SIG-M5 treated with dmso at 0.1 percent for 504 hours (cell line): ENCODE data around the gene BLOC1S2.
A peak's percentile ranks its signal among the peaks of the same experiment; 100 is the strongest.
"Not testable (repeated sequence)": the region's sequence is repeated elsewhere in the genome, so short reads cannot be mapped to it uniquely, and the experiment has no call there.

ENCODE experiments used
- DNase-seq: peaks from one replicate; lab custom pipeline; 2025; ENCODE audit not compliant: unreplicated experiment; lab: John Stamatoyannopoulos, UW

Gene BLOC1S2

DNA sequence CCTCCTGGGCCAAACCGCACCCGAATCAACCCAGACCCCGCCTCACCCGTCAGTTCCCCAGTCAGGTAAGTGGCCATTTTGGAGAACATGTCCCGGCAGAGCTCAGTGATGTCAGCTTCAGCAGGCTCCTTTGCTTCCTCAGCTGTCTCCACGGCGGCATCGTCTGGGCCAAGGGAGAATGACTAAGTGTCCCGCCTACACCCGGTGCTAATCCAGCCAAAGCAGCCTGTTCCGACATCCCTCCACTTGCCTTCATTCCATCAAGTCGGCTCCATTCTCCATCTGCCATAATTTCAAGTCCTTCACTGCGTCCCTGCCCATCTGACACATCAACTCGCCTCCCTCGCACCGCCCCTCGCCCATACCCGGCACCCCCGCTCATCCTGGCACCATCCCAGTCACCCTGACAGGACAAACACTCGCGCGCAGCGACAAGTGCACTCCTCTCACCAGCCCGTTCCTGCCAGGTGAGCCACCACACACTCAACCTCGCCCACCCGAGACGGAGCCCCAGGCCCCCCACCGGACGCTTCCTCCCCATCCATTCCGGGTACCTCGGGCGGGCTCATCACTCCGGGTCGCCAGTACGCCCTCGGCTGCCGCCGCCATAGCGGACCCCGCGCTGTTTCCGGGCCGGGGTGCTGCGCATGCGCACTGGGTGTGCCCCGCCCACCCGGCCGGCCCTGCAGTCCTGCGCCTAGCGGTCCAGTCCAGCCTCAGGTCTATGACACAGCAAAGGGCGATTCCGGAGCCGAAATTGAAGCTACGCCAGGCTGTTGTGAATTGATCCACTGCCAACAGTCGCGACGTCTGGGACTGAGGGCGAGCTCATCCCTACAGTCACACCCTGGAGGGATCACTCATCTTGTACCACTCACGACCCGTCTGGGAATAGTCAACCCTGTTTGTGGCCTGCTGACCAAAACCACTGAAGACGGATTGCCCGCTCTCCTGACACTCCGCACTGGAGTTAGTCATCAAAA, at the start of gene BLOC1S2:
Gene BLOC1S2 (minus strand): TSS at position 630 of the 983 bp plus-strand sequence. CDS start 21 bp downstream, at position 609.
- peak; percentile 71 for DNase-seq

DNA sequence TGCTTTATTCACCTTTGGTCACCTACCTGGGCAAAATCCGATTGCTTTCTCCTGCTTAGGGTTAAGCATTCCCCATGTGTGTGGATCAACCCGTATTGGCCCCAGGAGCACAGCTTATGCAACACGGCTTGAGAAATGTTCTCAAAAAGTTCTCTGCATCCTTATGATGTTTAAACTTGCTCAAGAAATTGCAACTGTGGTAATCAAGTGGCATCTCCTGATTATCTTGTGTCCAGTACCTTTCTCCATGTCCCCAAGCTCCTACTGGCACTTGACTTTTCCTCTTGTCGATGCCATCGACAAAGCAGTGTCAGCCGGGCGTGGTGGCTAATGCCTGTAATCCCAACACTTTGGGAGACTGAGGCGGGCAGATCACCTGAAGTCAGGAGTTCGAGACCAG, 48.3 kb upstream of the BLOC1S2 start:
- DNase-seq: no peak

DNA sequence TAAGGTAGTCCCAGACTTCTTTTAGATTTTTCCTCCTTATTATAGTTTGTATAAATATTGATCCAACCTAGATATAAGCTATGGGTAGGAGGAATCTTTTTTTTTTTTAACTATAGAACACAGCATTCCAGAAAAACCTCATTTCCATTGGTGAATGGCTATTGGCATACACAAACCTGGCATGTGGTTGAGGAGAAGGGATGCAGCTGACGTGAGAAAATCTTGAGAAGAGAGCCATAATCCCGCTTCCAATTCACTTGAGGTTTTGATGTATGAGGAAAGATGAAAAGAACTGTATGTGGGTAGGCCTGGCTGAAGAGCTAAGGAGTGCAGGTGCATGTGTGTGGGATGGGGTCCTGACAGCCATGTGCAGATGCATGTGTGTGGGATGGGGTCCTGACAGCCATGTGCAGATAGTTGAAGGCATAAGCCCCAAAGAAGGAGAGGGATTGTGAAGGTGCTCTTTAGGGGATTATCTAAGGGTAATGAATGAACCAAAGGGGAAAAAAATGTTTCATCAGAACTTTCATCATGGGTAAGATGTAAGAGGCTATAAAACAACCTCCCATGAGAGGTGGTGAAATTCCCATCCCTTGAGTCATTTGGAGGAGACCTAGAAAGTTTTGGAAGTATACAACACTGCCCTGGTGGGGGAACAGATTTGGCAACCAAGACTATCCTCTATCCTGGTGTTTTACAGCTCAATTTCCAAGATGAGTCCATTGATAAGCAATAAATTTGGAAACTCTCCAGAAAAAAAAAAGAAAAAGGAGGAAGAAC, 47.4 kb upstream of the BLOC1S2 start:
- DNase-seq: no peak

DNA sequence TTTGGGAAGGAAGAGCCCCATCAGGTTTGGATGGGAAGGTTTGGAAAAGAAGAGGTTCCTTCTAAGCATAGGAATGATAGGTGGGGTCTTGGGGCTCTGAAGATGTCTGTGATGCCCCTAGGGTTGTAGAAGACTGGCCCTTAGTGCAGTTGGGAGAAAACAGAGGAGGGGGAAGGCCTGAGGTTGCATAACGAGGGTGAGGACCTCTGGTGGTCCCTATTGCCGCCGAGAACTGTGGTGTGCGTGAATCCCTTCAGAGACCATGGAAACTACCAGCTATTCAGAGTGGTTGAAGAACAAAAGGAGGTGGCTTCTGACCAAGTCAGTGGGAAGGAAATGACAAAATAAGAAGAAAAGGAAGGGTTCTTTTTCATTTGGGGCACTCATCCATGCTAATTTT, 46.6 kb upstream of the BLOC1S2 start:
- no peak for DNase-seq

DNA sequence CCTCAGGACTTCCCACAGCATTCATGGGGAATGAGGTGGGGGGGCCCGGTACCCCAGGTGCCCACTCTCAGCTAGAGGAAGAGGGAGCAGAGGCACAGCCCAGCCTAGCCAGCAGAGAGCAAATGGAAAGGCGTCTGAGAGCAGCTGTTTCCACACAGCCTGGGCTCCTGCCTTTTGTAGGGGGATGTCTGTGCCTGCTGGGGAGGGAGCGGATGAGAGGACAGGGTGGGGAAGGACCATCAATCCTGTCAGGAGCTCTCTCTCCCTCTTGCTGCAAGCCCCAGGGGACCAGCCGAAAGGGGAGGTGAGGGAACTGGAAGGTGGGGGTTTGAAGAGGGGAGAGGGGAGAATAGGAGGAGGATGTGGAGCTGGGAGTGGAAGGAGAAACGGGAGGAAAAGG, 43.6 kb upstream of the BLOC1S2 start, which contains the start of gene PKD2L1:
Gene PKD2L1 (minus strand): TSS at position 150 of the 400 bp plus-strand sequence. CDS start 125 bp downstream, at position 25.
- no peak for DNase-seq

DNA sequence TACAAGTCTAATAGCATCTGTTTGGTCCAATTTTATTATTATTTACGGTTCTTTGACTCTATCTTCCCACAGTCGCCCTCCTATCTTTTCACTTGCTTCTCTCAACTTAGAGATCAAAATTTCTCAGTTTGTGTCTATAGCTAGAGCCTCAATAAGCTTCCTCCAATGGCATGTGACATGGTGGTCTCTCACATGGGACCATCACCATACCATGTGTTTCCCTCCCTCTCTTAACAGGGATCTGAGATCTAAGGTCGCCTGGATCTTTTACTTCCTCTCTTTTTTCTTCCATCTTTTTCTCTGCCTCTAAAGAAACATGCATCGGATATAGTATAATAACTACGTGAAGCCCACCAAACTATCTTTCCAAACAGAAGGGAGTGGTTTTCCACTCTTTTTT, 41.7 kb upstream of the BLOC1S2 start:
- DNase-seq: no peak

DNA sequence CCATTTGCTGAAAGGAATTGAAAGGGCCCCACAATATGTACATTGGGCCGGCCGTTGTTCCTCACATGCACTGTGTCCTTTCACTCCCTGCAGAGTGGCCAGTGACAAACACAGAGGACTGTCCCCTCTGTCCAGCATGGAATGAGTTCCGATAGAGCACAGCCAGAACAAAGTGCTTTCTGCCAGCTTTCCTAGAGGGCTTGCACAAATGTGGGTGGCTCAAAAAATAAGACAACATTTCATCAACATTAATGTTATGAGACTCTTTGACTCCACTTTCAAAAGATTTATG, 41.2 kb upstream of the BLOC1S2 start:
- DNase-seq: no peak

DNA sequence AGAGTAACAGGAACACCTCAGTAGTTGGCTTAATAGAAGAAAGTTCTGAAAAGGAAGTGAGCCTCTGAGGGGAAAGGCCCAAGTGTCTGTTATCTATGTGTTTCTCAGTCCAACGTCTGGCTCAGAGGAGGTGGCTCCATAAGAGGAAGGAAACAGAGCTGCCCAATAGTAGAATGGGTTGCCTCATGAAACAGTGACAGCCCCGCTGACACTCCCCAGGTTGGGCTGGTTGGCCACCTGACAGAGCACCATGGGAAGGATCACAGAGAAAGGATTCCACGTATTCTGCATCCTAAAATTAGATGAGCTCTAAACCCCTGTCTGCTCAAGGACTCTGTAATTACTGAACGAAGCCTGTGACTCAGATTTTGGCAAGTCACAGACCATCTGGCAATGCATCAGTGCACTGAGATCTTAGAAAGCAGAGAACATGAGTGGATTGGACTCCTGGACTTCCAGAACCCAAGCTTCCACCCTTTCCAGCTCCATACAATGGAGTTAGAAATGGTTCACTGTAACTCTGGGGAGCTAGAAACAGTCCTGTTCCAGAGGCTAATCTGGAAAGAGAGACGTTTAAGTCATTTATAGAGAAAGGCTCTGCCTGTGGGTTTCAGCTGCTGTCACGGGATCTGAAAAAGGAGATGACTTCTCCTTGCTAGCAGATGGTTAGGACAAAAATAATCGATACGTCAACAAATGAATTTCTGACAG, 40.7 kb upstream of the BLOC1S2 start:
- peak; percentile 83 for DNase-seq

DNA sequence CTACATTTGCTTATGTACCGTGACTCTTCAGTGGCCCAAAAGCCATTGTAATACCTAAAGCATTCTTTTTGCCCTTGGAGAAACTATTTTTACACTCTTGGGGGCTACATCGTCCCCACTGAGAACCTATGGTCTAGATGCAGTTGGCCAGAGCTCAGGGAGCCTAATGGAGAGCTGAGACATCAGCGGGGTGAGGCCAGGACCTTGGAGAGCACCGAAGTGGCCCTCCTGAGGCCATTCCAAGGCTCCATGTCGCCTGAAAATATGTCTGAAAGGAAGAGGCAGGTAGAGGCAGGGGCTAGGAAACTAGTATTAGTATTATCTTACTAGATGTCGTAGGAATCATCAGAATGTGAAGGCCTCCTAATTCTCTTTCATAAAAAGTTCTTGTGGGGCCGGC, 38.7 kb upstream of the BLOC1S2 start:
- no peak for DNase-seq

DNA sequence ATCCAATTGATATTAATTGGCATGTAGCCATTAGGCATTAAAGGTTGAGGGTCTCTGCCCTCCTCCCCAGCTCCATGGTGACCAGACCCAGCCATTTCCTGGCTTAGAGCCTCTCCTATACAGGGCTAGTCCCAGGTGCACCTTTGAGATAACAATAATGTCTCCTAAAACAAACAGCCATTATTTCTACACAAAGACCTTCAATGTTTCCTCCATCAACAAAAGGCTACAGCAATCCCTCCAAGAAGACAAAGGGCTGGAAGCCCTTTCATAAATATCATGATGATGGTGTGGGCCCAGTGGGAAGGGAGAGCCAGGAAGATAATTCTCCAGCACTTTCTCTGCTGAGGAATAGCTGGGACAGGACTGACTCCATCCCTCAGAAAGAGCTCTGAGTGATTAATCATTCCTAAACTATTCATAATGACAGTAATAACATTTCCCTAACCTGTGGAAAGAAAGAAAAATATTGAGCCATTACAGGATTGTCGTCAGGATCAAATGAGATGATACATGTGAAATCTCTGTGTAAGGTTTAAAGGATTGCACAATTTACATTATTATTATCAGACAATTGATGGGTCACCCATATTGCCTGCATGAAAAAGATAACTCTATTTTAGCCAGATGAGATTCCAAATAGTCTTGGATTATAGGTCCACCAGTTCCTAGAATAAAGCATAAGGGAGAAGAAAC, 33.4 kb upstream of the BLOC1S2 start:
- DNase-seq: no peak

DNA sequence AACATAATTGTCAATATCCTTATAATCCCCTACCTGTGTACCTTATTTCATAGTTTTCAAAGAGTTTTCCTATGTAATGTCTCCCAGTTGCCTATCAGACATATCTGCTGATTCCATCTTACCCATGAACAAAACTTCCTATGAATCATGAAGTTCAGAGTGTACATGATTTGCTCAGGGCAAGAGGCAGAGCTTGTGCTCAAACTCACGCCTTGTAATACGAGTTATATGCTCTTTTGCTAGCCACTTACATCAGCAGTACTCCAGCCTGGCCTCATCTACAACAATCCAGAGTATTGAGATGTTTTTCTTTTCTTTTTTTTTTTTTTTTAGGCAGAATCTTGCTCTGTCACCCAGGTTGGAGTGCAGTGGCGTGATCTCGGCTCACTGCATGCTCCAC, 31.7 kb upstream of the BLOC1S2 start:
- DNase-seq: no peak

DNA sequence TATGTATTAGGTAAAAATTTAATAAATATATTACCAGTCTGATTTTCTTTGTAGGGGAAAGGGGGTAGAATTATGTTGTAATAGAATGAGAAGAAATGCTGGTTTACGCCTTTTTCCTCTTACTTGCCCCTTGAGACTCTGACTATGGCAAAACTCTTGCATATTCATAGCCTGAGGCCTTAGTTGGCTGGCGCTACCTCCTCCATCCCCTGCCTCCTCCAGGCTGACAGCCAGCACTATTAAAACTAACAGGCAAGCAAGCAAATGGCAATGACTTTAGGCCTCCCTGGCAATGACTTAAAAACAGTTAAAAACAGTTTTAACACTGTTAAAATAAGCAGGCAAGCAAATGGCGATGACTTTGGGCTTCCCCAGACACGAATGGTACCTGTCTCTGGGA, 29.1 kb upstream of the BLOC1S2 start:
- no peak for DNase-seq

DNA sequence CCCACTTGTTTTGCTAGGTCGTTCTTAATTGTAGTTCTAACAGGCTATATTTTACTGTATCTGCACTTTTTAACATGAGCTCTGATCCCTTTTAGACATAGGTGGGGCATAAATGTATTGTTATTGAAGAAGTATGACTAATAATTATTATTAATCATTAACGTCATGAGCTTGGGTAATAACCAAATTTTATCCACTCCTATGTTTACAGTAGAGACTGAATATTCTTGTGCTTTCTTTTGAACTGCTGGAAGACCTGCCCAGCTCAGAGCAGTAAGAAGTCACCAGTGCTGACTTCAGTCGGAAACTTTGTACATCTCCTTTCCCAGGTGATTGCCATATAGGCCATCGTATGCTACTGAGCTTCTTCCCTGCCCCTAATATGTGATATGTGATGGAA, 24.8 kb upstream of the BLOC1S2 start:
- no peak for DNase-seq

DNA sequence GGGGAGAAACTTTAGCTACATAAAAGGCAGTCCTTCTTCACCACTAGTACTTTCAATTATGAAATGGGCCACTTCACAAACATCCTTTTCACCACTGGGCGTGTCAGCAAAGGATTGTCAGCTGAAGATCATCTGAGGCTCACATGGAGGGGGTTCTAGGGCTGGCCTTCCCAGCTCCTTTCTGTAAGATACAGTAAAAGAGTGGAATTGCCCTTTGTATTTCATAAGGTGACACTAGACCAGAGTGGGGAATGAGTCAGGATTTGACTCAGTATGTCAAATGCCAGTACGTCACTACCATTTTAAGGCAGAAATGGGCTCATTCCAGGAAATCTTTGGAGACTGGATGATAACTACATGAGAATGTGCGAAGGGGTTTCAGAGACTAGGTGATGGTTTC, 21.2 kb upstream of the BLOC1S2 start:
- DNase-seq: no peak

DNA sequence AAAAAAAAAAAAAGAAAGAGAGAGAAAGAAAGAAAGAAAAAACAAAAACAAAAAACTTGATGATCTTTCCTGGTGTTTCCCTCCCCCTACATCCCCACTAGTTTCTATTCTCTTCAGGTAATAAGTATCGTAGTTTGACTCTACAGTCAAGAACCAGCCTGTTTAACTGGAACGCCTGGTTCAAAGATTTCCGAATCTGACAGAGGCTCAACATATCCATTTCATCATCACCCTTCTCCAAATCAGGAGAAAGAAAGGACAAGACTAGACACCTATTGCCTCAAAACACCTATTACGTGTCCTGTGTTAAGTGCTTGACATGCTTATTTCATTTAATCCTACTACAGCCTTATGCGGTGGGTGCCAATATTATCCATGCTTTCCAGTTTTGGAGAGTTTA, 20.4 kb upstream of the BLOC1S2 start:
- DNase-seq: no peak

DNA sequence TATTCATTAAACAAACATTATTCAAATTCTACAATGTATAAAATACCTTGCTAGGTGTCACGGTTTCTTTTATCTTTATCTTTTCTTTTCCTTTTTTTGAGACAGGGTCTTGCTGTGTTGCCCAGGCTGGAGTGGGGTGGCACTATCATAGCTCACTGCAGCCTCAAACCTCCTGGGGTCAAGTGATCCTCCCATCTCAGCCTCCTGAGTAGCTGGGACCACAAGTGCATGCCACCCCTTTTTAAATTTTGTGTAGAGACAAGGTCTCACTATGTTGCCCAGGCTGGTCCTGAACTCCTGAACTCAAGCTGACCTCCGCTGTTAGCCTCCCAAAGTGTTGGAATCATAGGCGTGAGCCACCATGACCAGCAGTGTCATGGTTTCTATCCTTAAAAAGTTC, 17.9 kb upstream of the BLOC1S2 start:
- no peak for DNase-seq

DNA sequence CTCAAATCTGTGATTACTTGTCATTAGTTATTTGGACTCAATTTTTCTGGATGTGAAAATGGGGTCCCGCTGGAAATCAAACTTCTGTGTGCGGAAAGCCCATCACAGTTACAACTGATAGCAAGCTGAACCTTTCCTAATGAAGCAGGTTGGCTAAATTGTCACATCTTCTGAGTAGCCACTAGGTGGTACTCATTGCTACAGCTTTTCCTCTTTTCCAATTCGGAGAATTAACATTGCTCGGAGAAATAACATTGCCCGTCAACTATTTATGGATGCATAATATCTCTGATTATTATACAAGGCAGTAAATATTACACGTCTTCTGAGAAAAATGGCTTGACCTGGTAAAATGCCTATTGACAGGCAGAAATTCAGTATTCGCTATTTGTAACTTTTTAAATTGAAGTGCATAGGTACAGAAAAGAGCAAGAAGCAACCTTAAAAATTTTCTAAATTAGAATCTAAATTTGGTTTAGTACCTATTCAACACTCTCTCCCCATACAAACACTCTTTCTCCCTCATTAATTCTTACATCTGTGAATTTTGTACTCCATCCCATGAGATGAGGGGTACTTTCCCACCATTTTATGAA, 17.3 kb upstream of the BLOC1S2 start:
- peak; percentile 39 for DNase-seq

DNA sequence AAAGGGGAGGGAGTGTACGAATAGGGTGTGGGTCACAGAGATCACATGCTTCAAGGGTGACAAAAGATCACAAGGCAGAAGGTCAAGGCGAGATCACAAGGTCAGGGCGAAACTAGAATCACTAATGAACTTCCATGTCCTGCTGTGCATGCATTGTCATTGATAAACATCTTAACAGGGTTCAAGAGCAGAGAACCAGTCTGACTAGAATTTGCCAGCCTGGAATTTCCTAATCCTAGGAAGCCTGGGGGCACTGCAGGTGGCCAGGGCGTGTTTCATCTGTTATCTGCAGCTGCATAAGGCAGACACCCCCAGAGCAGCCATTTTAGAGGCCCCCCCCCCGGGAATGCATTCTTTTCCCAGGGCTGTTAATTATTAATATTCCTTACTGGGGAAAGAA, 14.6 kb upstream of the BLOC1S2 start:
- DNase-seq: not testable (repeated sequence)

DNA sequence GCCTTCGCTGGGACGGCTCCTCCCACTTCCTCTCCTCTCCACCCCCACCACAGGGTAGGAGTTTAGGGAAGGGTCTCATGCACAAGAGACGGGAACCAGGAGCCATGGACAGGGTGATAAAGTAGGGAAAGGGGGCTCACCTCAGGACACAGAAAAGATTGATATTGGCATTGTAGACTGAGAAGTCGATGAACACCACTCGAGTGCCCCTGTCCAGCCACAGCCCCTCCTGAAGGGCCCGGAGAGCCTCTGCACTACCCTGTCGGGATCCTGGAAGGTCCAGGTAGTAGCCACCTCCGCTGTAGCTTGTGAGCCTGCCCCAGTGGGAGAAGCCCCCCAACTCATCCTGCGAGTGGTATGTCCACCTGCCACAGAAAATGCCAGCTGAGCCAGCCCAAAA, 10.8 kb upstream of the BLOC1S2 start:
- DNase-seq: no peak

DNA sequence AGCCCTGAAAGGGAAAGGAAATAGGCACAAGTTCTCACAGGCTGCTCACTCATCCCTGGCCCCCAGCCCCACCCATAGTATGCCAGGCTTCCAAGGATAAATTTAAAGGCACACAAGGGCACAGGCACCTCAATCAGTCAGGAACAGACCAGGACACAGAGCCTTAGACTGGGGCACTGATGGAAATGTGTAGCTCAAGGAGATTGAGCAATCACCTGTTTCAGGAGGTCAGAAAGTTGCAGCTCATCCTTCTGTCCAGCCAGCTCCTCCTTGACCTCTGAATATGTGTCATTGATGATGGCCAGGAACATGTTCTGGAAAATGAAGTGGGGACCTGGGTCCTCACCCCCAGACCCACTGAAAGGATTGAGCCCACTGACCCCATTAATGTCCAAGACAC, 6.6 kb upstream of the BLOC1S2 start:
- no peak for DNase-seq

DNA sequence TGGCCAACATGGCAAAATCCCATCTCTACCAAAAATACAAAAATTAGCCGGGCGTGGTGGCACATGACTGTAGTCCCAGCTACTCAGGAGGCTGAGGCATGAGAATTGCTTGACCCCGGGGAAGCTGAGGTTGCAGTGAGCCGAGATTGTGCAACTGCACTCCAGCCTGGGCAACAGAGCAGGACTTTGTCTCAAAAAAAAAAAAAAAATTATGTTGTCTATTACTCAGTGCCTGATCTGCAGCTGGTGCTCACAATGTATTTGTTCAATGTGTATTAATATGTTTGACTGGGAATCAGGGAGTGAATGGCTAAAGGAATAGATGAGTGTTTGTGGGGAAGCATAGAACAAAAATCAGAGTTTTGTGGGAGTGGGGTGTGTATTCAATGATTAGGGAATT, 5.8 kb upstream of the BLOC1S2 start:
- not testable (repeated sequence) for DNase-seq
